PC-9 (cell line): ENCODE data around the gene RAG2. TPM values are rescaled to one million over a fixed set of nuclear protein-coding genes. Genes with fewer than 3 reads are reported as not detected.

Experiments
- BruUV-seq: library from RNA; stranded (reverse); fragments of 400-500 nt; replicated peaks from 2 replicates; lab custom pipeline; 2021; lab: Mats Ljungman, UMichigan
- CTCF ChIA-PET: fragments of 300-600 bp; sonication (Branson Sonifier 250); formaldehyde crosslinking; loops from one replicate; lab custom pipeline; 2022; ENCODE audit warnings: antibody characterized with exemption; lab: Charles Lee
- POLR2A ChIA-PET: fragments of 300-600 bp; sonication (Branson Sonifier 250); formaldehyde crosslinking; loops from one replicate; lab custom pipeline; 2022; ENCODE audit warnings: antibody characterized with exemption; ENCODE audit not compliant: unreplicated experiment; lab: Charles Lee
- DNase-seq, 2 experiments: peaks; one replicate each; pipeline versions ENCODE4 v3.0.0 to v3.0.0-alpha.2; 2015 to 2022; ENCODE audit warnings: mixed read lengths in 1 of 2
- H2AFZ ChIP-seq: fragments of 200-600 bp; sonication (generic); 2 replicates; pipeline ENCODE4 v1.8.1; 2017; ENCODE audit warnings: antibody characterized with exemption
- H3F3A ChIP-seq: fragments of 200-600 bp; sonication (generic); 2 replicates; pipeline ENCODE4 v1.8.1; 2017; ENCODE audit warnings: antibody characterized with exemption, mild to moderate bottlenecking, low read depth; ENCODE audit not compliant: insufficient read depth
- H3K27ac ChIP-seq: fragments of 200-600 bp; sonication (generic); 2 replicates; pipeline ENCODE4 v1.6.1; 2016; ENCODE audit warnings: mixed run types
- H3K27me3 ChIP-seq: fragments of 200-600 bp; sonication (generic); 2 replicates; pipeline ENCODE4 v1.6.1; 2016; ENCODE audit warnings: low read depth, mixed run types; ENCODE audit not compliant: insufficient read depth
- H3K36me3 ChIP-seq: fragments of 200-600 bp; sonication (generic); 2 replicates; pipeline ENCODE4 v1.6.1; 2016; ENCODE audit warnings: low read depth, mixed run types
- H3K4me1 ChIP-seq: fragments of 200-600 bp; sonication (generic); replicated peaks from 2 replicates; pipeline ENCODE4 v1.6.1; 2016; ENCODE audit warnings: mixed run types; ENCODE audit not compliant: insufficient read depth
- H3K4me2 ChIP-seq: fragments of 200-600 bp; sonication (generic); 2 replicates; pipeline ENCODE4 v1.6.1; 2017; ENCODE audit warnings: mixed run types
- H3K4me3 ChIP-seq: fragments of 200-600 bp; sonication (generic); 2 replicates; pipeline ENCODE4 v1.6.1; 2016; ENCODE audit warnings: mixed run types
- H3K79me2 ChIP-seq: fragments of 200-600 bp; sonication (generic); 2 replicates; pipeline ENCODE4 v1.6.1; 2017; ENCODE audit warnings: low read depth, mixed run types
- H3K9me2 ChIP-seq: fragments of 200-600 bp; sonication (generic); 2 replicates; pipeline ENCODE4 v1.8.1; 2017; ENCODE audit warnings: mild to moderate bottlenecking; ENCODE audit not compliant: insufficient read depth
- H3K9me3 ChIP-seq: fragments of 200-600 bp; sonication (generic); 2 replicates; pipeline ENCODE4 v1.8.1; 2016; ENCODE audit warnings: low read depth; ENCODE audit not compliant: insufficient read depth
- H4K20me1 ChIP-seq: fragments of 200-600 bp; sonication (generic); 2 replicates; pipeline ENCODE4 v1.8.1; 2017; ENCODE audit not compliant: insufficient read depth
- CTCF ChIP-seq: fragments of 200-600 bp; sonication (generic); conservative IDR thresholded peaks from 2 replicates; pipeline ENCODE4 v1.6.1; 2017; ENCODE audit warnings: mixed run types, antibody characterized with exemption, mild to moderate bottlenecking, moderate library complexity
- EZH2 ChIP-seq: fragments of 200-600 bp; sonication (generic); IDR thresholded peaks from 2 replicates; pipeline ENCODE4 v1.8.0; 2017; ENCODE audit warnings: antibody characterized with exemption, low read depth
- intact Hi-C: fragments of 100-400 bp; cut with micrococcal nuclease; formaldehyde crosslinking; loops from one replicate; pipeline ENCODE4 v1.10.0; 2022; ENCODE audit not compliant: unreplicated experiment
- total RNA-seq: library from RNA; stranded (reverse); gene quantifications from 2 replicates; pipeline ENCODE4 v1.2.3, GENCODE V29; 2021

Gene RAG2
- total RNA-seq, 1 experiment from 2014 or later, result not detected

- DNase-seq, result no peak
- ChIA-PET POLR2A (no interaction called here), CTCF (no interaction called here)
- no peaks in the 10 kb centered on the region for H3K36me3 ChIP-seq
- H3K4me3 ChIP-seq, result no peak overlapping the region
- no peaks in the 10 kb centered on the region for H3K4me1 ChIP-seq
- no peaks in the 10 kb centered on the region for H3K79me2 ChIP-seq
- H3K9me2 ChIP-seq, result no peaks in the 10 kb centered on the region
- no peaks in the 10 kb centered on the region for H3F3A ChIP-seq
- no peak for TF ChIP-seq CTCF
- TF ChIP-seq EZH2, result no peak
- no peaks in the 10 kb centered on the region for H3K27me3 ChIP-seq
- no TSS peak for BruUV-seq
- H3K9me3 ChIP-seq, result no peaks in the 10 kb centered on the region
- H2AFZ ChIP-seq, result no peak overlapping the region
- 0 out of 2 replicates have a peak, but pooled peaks cover 4% of the 10 kb centered on the region for H4K20me1 ChIP-seq
- H3K27ac ChIP-seq, result no peak overlapping the region
- H3K4me2 ChIP-seq, result no peak overlapping the region
- intact Hi-C loops, result no loop called here
Observed at GRCh38 chr11:36609383-36609782, 11.3 kb upstream of the RAG2 start.

- POLR2A ChIA-PET, result no interaction called here
- no peak for TF ChIP-seq CTCF
- no peak for TF ChIP-seq EZH2
- Histone ChIP-seq H3K27ac (no peak overlapping the region), H3K9me2 (no peaks in the 10 kb centered on the region), H3K4me3 (no peak overlapping the region), H3K27me3 (no peaks in the 10 kb centered on the region), H3K4me1 (no peaks in the 10 kb centered on the region), H3K4me2 (no peak overlapping the region), H3K79me2 (no peaks in the 10 kb centered on the region), H2AFZ (no peak overlapping the region), H4K20me1 (0 out of 2 replicates have a peak, but pooled peaks cover 4% of the 10 kb centered on the region), H3K9me3 (no peaks in the 10 kb centered on the region), H3K36me3 (no peaks in the 10 kb centered on the region), H3F3A (no peaks in the 10 kb centered on the region)
- intact Hi-C loops, result no loop called here
- BruUV-seq, result no TSS peak
- DNase-seq, result no peak
- CTCF ChIA-PET, result no interaction called here
Observed at GRCh38 chr11:36608491-36609199, 10.6 kb upstream of the RAG2 start.

DNA sequence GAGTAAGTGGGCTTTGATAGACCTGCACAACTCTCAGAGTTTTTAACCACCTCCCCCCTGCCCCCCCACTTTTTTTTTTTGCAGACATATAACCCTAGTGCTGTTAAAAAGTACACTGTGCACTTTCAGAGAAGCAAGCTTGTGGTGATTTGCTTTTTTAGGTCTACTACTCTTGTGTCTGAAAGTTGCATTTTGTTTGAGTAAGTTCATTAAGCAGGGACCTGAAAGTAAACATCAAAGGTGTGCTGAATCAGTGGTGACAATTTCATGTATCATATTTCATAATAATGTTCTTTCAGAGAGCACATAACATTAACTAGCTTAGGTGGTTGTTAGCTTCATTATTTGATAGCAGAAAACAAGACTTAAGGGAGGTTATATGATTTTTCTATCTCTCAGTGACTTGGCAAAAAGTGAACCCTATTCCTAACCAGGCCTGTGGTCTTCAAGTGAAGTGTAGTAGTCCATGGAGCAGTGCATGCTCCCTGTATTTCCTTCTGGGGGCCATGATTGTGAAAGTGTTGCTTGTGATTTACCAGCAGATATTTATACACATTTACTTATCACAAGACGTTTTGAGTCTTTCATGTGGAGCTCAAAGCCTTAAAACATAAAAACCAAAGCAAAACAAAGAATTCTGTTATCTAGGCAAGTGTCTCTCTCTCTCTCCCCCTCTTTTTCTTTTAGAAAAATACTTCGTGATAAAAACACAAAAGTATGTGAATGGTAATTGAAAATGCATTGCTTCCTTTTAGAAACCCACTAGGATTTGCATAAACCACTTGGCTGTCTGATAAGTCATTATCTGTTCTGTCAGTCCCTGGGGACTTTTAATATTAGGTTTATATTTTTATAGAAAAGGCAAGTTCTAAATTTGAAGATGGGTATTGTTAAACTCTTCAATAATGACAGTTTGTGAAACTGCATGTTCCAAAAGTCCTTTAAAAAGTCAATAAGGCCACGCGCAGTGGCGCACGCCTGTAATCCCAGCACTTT lies 7.5 kb upstream of the RAG2 start:
- no peaks in the 10 kb centered on the region for H3K27me3 ChIP-seq
- CTCF ChIA-PET, result no interaction called here
- H3K4me1 ChIP-seq, result no peaks in the 10 kb centered on the region
- no peaks in the 10 kb centered on the region for H3K36me3 ChIP-seq
- no peak overlapping the region for H2AFZ ChIP-seq
- H3K79me2 ChIP-seq, result no peaks in the 10 kb centered on the region
- TF ChIP-seq EZH2, result no peak
- no peak for TF ChIP-seq CTCF
- H3F3A ChIP-seq, result no peaks in the 10 kb centered on the region
- BruUV-seq, result no TSS peak
- intact Hi-C loops, result no loop called here
- no peak overlapping the region for H3K27ac ChIP-seq
- DNase-seq, result no peak
- no peaks in the 10 kb centered on the region for H3K9me2 ChIP-seq
- H3K4me3 ChIP-seq, result no peak overlapping the region
- no peaks in the 10 kb centered on the region for H3K9me3 ChIP-seq
- H4K20me1 ChIP-seq, result 0 out of 2 replicates have a peak, but pooled peaks cover 4% of the 10 kb centered on the region
- H3K4me2 ChIP-seq, result no peak overlapping the region
- POLR2A ChIA-PET, result no interaction called here
